GM12873 (cell line): Measurements from ENCODE around the gene MMP11.

Source experiments
- CTCF ChIP-seq: IDR thresholded peaks from 2 replicates; pipeline ENCODE4 v1.5.1; 2012; ENCODE audit warnings: low read depth, mild to moderate bottlenecking, moderate library complexity, low read length, control low read depth; ENCODE audit not compliant: insufficient read depth; ENCODE audit errors: missing control alignments

The MMP11 gene

GRCh38 chr22:23772649-23773473 is at the start of gene MMP11:
Gene MMP11, plus strand, starts transcription at chr22:23772849. Its CDS starts 22 bp downstream, at chr22:23772871.
- TF ChIP-seq CTCF, result no peak

- TF ChIP-seq CTCF, result no peak
These were observed 35.0 kb upstream of the MMP11 start for GRCh38 chr22:23737696-23738095.

GRCh38 chr22:23742505-23743264 is 30.0 kb upstream of the MMP11 start:
- TF ChIP-seq CTCF, result no peak

- no peak for TF ChIP-seq CTCF
These were observed 29.3 kb upstream of the MMP11 start for GRCh38 chr22:23743303-23743705.

- no peak for TF ChIP-seq CTCF
These were observed 28.6 kb upstream of the MMP11 start for GRCh38 chr22:23744001-23744400.

- no peak for TF ChIP-seq CTCF
These were observed 28.2 kb upstream of the MMP11 start for GRCh38 chr22:23744485-23744884.

- TF ChIP-seq CTCF, result no peak
These were observed 26.9 kb upstream of the MMP11 start for GRCh38 chr22:23745791-23746190.
